HCT116 (cell line): ENCODE measurements around the gene HIRA. TPM values are rescaled to one million over a fixed set of nuclear protein-coding genes. Genes with fewer than 3 reads are reported as not detected.

Experiments used
- ATAC-seq: fragments of 200-7000 bp; cut with Tn5 transposase; 2 replicates; pipeline ENCODE4 v1.9.1; 2020; ENCODE audit warnings: mild to moderate bottlenecking, moderate library complexity
- BruUV-seq: library from RNA; stranded (reverse); fragments of 400-500 nt; replicated peaks from 2 replicates; lab custom pipeline; 2021; lab: Mats Ljungman, UMichigan
- CTCF ChIA-PET: fragments of 300-600 bp; sonication (Branson Sonifier 250); formaldehyde crosslinking; loops from one replicate; lab custom pipeline; 2021; ENCODE audit warnings: antibody characterized with exemption; lab: Charles Lee
- POLR2A ChIA-PET: fragments of 300-600, 350-600 bp; sonication (Branson Sonifier 250); formaldehyde crosslinking; loops from one replicate; lab custom pipeline; 2021; ENCODE audit warnings: antibody characterized with exemption; lab: Charles Lee
- RAD21 ChIA-PET, 2 experiments: fragments of 300-600 bp; sonication (Branson Sonifier 250); formaldehyde crosslinking; loops; one replicate each; lab custom pipeline; 2023; ENCODE audit warnings: low total read pairs in 2 of 2; ENCODE audit not compliant: uncharacterized antibody in 2 of 2, unreplicated experiment in 2 of 2, low non-redundant PET in 1 of 2; lab: Charles Lee
- DNase-seq: peaks from one replicate; pipeline ENCODE4 v3.0.0-alpha.2; 2010; ENCODE audit warnings: low read depth, low spot score
- H2AFZ ChIP-seq: fragments of 200-600 bp; shearing (Covaris generic), sonication (generic); 2 replicates; pipeline ENCODE4 v1.6.1; 2017; ENCODE audit warnings: low read depth, mixed run types, mixed read lengths, antibody characterized with exemption, low read length; ENCODE audit not compliant: poor library complexity, severe bottlenecking
- H3K27ac ChIP-seq: 2 replicates; pipeline ENCODE4 v1.5.1; 2012; ENCODE audit warnings: low read depth, low read length
- H3K27me3 ChIP-seq: fragments of 200-600 bp; sonication (generic); 2 replicates; pipeline ENCODE4 v1.6.1; 2016; ENCODE audit warnings: mixed run types, low read length, mixed read lengths; ENCODE audit not compliant: insufficient read depth
- H3K36me3 ChIP-seq, 2 experiments: fragments of 200-500 bp in 1 of 2; fragments of 200-600 bp in 1 of 2; sonication (Bioruptor generic) in 1 of 2; sonication (generic) in 1 of 2; 2 replicates each; pipeline versions ENCODE4 v1.5.1 to v1.6.1; 2014 to 2016; ENCODE audit warnings: low read length in 2 of 2, inconsistent platforms in 1 of 2, mixed read lengths in 1 of 2, mixed run types in 1 of 2; ENCODE audit not compliant: insufficient read depth in 2 of 2, control insufficient read depth in 1 of 2
- H3K4me1 ChIP-seq, 2 experiments: fragments of 200-600 bp in 1 of 2; sonication (generic) in 1 of 2; 2 replicates each; pipeline versions ENCODE4 v1.5.1 to v1.6.1; 2012 to 2017; ENCODE audit warnings: low read length in 2 of 2, inconsistent platforms in 1 of 2, mild to moderate bottlenecking in 1 of 2, mixed read lengths in 1 of 2, mixed run types in 1 of 2, moderate library complexity in 1 of 2; ENCODE audit not compliant: insufficient read depth in 2 of 2, control insufficient read depth in 1 of 2
- H3K4me2 ChIP-seq: fragments of 200-600 bp; sonication (generic); 2 replicates; pipeline ENCODE4 v1.6.1; 2017; ENCODE audit warnings: mixed run types, low read length, mixed read lengths
- H3K4me3 ChIP-seq, 2 experiments: fragments of 200-600 bp in 1 of 2; sonication (generic) in 1 of 2; replicated peaks in 1 of 2; 2 replicates each; pipeline ENCODE4 v1.5.1; 2011 to 2016; ENCODE audit warnings: low read length in 2 of 2, control low read depth in 1 of 2, low read depth in 1 of 2, mild to moderate bottlenecking in 1 of 2, mixed read lengths in 1 of 2, mixed run types in 1 of 2
- H3K79me2 ChIP-seq: fragments of 200-600 bp; sonication (generic); 2 replicates; pipeline ENCODE4 v1.6.1; 2017; ENCODE audit warnings: mild to moderate bottlenecking, mixed run types, low read length, moderate library complexity, mixed read lengths; ENCODE audit not compliant: insufficient read depth
- H3K9ac ChIP-seq: fragments of 200-600 bp; sonication (generic); 2 replicates; pipeline ENCODE4 v1.6.1; 2016; ENCODE audit warnings: low read length, mixed read lengths
- H3K9me2 ChIP-seq: fragments of 200-600 bp; sonication (generic), shearing (Covaris generic); 2 replicates; pipeline ENCODE4 v1.6.1; 2017; ENCODE audit warnings: mixed run types, mild to moderate bottlenecking, moderate library complexity; ENCODE audit not compliant: insufficient read depth
- H3K9me3 ChIP-seq, 2 experiments: fragments of 200-500 bp in 1 of 2; fragments of 200-600 bp in 1 of 2; sonication (Bioruptor generic) in 1 of 2; sonication (generic) in 1 of 2; 2 replicates each; pipeline ENCODE4 v1.6.1; 2014 to 2017; ENCODE audit warnings: low read length in 2 of 2, mixed read lengths in 2 of 2, inconsistent platforms in 1 of 2, low read depth in 1 of 2, mild to moderate bottlenecking in 1 of 2, mixed run types in 1 of 2, moderate library complexity in 1 of 2; ENCODE audit not compliant: control insufficient read depth in 1 of 2, insufficient read depth in 1 of 2
- H4K20me1 ChIP-seq: fragments of 200-600 bp; sonication (generic), shearing (Covaris generic); 2 replicates; pipeline ENCODE4 v1.6.1; 2017; ENCODE audit warnings: mixed run types, mild to moderate bottlenecking, moderate library complexity; ENCODE audit not compliant: insufficient read depth
- ATF3 ChIP-seq: IDR thresholded peaks from 2 replicates; pipeline ENCODE4 v1.6.1; 2012
- CEBPB ChIP-seq: IDR thresholded peaks from 2 replicates; pipeline ENCODE4 v1.6.1; 2012; ENCODE audit warnings: low read depth
- CTCF ChIP-seq, 3 experiments: fragments of 200-600 bp in 1 of 3; sonication (generic) in 1 of 3; IDR thresholded peaks in 2 of 3; conservative IDR thresholded peaks in 1 of 3; 2 replicates each; pipeline ENCODE4 v1.5.1; 2012 to 2017; ENCODE audit warnings: low read depth in 2 of 3, low read length in 2 of 3, antibody characterized with exemption in 1 of 3, borderline replicate concordance in 1 of 3, control low read depth in 1 of 3, mild to moderate bottlenecking in 1 of 3, mixed read lengths in 1 of 3, mixed run types in 1 of 3, moderate library complexity in 1 of 3; ENCODE audit not compliant: insufficient read depth in 1 of 3
- ELF1 ChIP-seq: IDR thresholded peaks from 2 replicates; pipeline ENCODE4 v1.6.1; 2012; ENCODE audit warnings: low read depth, borderline replicate concordance
- EZH2 ChIP-seq: fragments of 200-600 bp; sonication (generic); IDR thresholded peaks from 2 replicates; pipeline ENCODE4 v1.6.1; 2017; ENCODE audit warnings: antibody characterized with exemption, mixed run types
- FOSL1 ChIP-seq: IDR thresholded peaks from 2 replicates; pipeline ENCODE4 v1.6.1; 2012; ENCODE audit warnings: low read depth
- JUND ChIP-seq: IDR thresholded peaks from 2 replicates; pipeline ENCODE4 v1.6.1; 2012
- POLR2A ChIP-seq: IDR thresholded peaks from 2 replicates; pipeline ENCODE4 v1.7.0; 2011; ENCODE audit warnings: borderline replicate concordance; ENCODE audit not compliant: insufficient read depth, insufficient read length; ENCODE audit errors: extremely low read depth
- POLR2AphosphoS5 ChIP-seq: IDR thresholded peaks from 2 replicates; pipeline ENCODE4 v1.6.1; 2011; ENCODE audit warnings: mild to moderate bottlenecking, low read depth, low read length, moderate library complexity
- RAD21 ChIP-seq: IDR thresholded peaks from 2 replicates; pipeline ENCODE4 v1.6.1; 2012; ENCODE audit warnings: low read depth, mild to moderate bottlenecking
- REST ChIP-seq: IDR thresholded peaks from 2 replicates; pipeline ENCODE4 v1.6.1; 2012; ENCODE audit warnings: low read depth
- SIN3A ChIP-seq: IDR thresholded peaks from 2 replicates; pipeline ENCODE4 v1.6.1; 2012; ENCODE audit warnings: low read depth
- SP1 ChIP-seq: IDR thresholded peaks from 2 replicates; pipeline ENCODE4 v1.6.1; 2012; ENCODE audit warnings: low read depth
- SRF ChIP-seq: IDR thresholded peaks from 2 replicates; pipeline ENCODE4 v1.6.1; 2012; ENCODE audit warnings: low read depth
- YY1 ChIP-seq: IDR thresholded peaks from 2 replicates; pipeline ENCODE4 v1.6.1; 2011; ENCODE audit warnings: low read length, low read depth, moderate library complexity, mild to moderate bottlenecking; ENCODE audit not compliant: insufficient replicate concordance; ENCODE audit errors: extremely low read depth
- ZBTB33 ChIP-seq: IDR thresholded peaks from 2 replicates; pipeline ENCODE4 v1.6.1; 2011; ENCODE audit warnings: mild to moderate bottlenecking, low read length, moderate library complexity; ENCODE audit not compliant: insufficient replicate concordance; ENCODE audit errors: extremely low read depth
- ZFX ChIP-seq: fragments of 450-650 bp; IDR thresholded peaks from 2 replicates; pipeline ENCODE4 v1.6.1; 2017
- intact Hi-C: fragments of 100-400 bp; cut with micrococcal nuclease; formaldehyde crosslinking; loops from 2 replicates; pipeline ENCODE4 v1.10.0; 2022
- total RNA-seq: library from RNA; stranded (reverse); gene quantifications from one replicate; pipeline ENCODE4 v1.2.1, GENCODE V29; 2021; ENCODE audit not compliant: unreplicated experiment

Gene HIRA
- total RNA-seq, 1 experiment from 2014 or later, result 30.6 TPM

- Histone ChIP-seq H3K79me2 (peaks cover 10% of the 10 kb centered on the region), H3K27ac (no peak overlapping the region), H3K36me3 (peaks cover 0 to 28% of the 10 kb centered on the region in 2 experiments; a peak in 3 of 4 replicates), H3K9me3 (no peaks in the 10 kb centered on the region), H3K9me2 (no peaks in the 10 kb centered on the region), H3K27me3 (no peaks in the 10 kb centered on the region), H4K20me1 (no peaks in the 10 kb centered on the region), H3K4me2 (no peak overlapping the region), H3K4me1 (no peaks in the 10 kb centered on the region), H2AFZ (no peak overlapping the region), H3K9ac (no peak overlapping the region), H3K4me3 (no peak overlapping the region)
- ChIA-PET CTCF (no interaction called here), RAD21 (no interaction called here), POLR2A (no interaction called here)
- DNase-seq (no peak), ATAC-seq (no peak)
- no peak for TF ChIP-seq POLR2A
- no peak for TF ChIP-seq ZBTB33
- no peak for TF ChIP-seq CTCF (IDR thresholded peaks at IDR 0.05 in 2 of 3, conservative IDR thresholded peaks at IDR 0.05 in 1 of 3; ENCODE audit: borderline replicate concordance in 1 of 3, insufficient read depth in 1 of 3, low read depth in 2 of 3, low read length in 2 of 3)
- TF ChIP-seq YY1, result no peak
- TF ChIP-seq FOSL1, result no peak
- TF ChIP-seq JUND, result no peak
- TF ChIP-seq RAD21, result no peak
- no peak for TF ChIP-seq ATF3
- no peak for TF ChIP-seq CEBPB
- TF ChIP-seq ELF1, result no peak
- no peak for TF ChIP-seq EZH2
- no peak for TF ChIP-seq SRF
- no peak for TF ChIP-seq SIN3A
- no peak for TF ChIP-seq ZFX
- TF ChIP-seq POLR2AphosphoS5, result no peak
- TF ChIP-seq REST, result no peak
- TF ChIP-seq SP1, result no peak
- intact Hi-C loops, result no loop called here
- no TSS peak for BruUV-seq
Observed at GRCh38 chr22:19341500-19341899, 90.0 kb downstream of the HIRA start.
